ENCODE measurements around the gene MINDY4.

The MINDY4 gene

DNA sequence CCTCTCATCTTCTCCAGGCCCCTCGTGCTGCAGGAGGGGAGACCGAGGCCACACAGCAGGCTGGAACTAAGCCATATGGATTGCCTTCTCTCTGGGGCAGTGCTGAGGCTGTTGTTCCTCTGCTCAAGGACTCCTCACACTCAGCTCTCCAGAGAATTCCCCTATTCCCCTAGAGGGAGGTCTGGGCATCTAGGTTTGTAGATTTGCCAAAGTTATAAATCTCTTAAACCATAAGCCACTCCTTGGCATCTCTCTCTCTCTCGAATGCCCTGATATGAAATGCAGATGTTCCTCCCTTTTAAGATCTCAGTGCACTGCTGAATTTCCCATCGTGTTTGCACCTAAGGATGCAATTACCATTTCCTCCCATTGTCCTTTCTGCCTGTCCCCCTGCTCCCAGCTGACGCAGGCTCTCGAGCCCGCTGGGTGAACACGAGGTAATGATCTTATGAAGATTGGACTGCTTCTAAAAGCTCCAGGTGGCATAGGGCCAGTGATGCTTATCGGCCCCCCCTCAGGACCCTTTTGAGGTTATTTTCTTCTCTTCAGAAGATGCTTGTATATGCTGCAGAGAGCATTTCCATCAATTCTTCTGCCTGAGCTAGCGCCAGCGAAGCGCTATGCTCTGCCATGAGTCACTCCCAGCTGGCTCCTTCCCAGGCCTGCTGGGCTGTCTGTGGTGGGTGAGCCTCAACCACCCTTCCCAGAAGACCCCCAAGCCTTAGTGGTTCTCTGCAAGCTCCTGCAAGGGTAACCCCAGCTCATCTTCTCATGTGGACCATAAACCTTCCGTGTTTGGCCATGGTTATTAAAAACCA is 98.8 kb downstream of the MINDY4 start:
- H3K36me3 ChIP-seq (ENCODE audit: control insufficient read depth, insufficient read depth, low read length) = peaks cover 2% of the 10 kb centered on the region
- no peaks in the 10 kb centered on the region for H3K9me3 ChIP-seq (ENCODE audit: control insufficient read depth, insufficient read depth, low read length)
- no peaks in the 10 kb centered on the region for H3K4me1 ChIP-seq (ENCODE audit: control insufficient read depth, insufficient read depth, low read length)
- no peaks in the 10 kb centered on the region for H3K27me3 ChIP-seq (ENCODE audit: control insufficient read depth, insufficient read depth, low read length)
- no peak overlapping the region for H3K9ac ChIP-seq (ENCODE audit: low read depth, low read length)
- no peak overlapping the region for H3K4me3 ChIP-seq (ENCODE audit: low read depth, low read length)

DNA sequence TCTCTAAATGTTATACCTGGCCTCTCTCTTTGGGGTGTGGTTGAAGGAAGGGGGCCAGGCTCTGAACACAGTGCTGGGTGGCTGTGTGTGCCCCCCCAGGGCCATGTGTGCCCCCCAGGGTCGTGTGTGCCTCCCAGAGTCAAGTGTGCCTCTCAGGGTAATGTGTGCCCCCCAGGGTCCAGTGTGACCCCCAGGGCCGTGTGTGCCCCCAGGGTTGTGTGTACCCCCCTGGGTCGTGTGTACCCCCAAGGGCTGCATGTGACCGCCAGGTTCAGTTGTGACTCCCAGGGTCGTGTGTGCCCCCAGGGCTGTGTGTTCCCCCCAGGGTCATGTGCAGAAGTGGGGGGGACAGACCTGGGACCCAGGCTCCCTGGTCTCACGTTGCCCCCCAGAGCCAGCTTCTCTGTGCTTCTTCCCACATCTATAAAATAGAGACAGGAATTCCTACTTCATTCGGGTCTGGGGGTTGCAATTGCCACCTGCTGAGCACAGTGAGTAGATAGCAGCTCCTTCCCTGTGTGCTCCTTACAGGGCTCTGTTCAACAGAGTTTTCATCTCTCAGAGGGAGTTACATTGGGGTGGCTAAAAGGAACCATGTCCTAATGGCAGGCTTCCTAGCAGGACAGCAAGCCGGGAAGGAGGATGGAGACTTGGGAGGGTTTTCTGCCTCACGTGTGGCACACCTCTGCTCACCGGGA is 99.8 kb downstream of the MINDY4 start:
- no peaks in the 10 kb centered on the region for H3K4me1 ChIP-seq (ENCODE audit: control insufficient read depth, insufficient read depth, low read length)
- H3K36me3 ChIP-seq (ENCODE audit: control insufficient read depth, insufficient read depth, low read length) = peaks cover 2% of the 10 kb centered on the region

DNA sequence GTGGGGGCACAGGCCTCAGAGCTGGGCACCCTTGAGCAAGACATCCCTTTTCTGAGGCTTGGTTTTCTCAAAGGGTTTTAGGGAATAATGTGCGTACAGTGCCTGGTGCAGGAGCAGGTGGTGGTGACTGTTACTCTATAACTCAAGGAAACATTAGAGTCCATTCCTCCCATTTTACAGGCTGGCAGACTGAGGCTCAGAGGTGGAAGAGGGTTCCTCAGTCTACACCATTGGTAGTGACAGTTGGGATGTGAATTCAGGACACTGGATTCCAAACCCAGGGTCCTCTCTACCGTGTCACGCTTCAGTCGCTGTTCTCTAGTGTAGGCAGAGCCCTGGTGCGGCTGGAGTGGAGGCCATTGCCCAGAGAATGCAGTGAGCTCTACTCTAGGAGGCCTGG is 100.4 kb downstream of the MINDY4 start:
- Histone ChIP-seq H3K27me3 (ENCODE audit: control insufficient read depth, insufficient read depth, low read length) (no peaks in the 10 kb centered on the region), H3K9ac (ENCODE audit: low read depth, low read length) (no peak overlapping the region), H3K4me3 (ENCODE audit: low read depth, low read length) (no peak overlapping the region), H3K36me3 (ENCODE audit: control insufficient read depth, insufficient read depth, low read length) (peaks cover 2% of the 10 kb centered on the region), H3K4me1 (ENCODE audit: control insufficient read depth, insufficient read depth, low read length) (no peaks in the 10 kb centered on the region), H3K9me3 (ENCODE audit: control insufficient read depth, insufficient read depth, low read length) (no peaks in the 10 kb centered on the region)

More for the DNA sequence above, 99.8 kb downstream of the MINDY4 start:
- H3K27me3 ChIP-seq (ENCODE audit: control insufficient read depth, insufficient read depth, low read length) = no peaks in the 10 kb centered on the region
- no peaks in the 10 kb centered on the region for H3K9me3 ChIP-seq (ENCODE audit: control insufficient read depth, insufficient read depth, low read length)
- no peak overlapping the region for H3K4me3 ChIP-seq (ENCODE audit: low read depth, low read length)
- no peak overlapping the region for H3K9ac ChIP-seq (ENCODE audit: low read depth, low read length)

DNA sequence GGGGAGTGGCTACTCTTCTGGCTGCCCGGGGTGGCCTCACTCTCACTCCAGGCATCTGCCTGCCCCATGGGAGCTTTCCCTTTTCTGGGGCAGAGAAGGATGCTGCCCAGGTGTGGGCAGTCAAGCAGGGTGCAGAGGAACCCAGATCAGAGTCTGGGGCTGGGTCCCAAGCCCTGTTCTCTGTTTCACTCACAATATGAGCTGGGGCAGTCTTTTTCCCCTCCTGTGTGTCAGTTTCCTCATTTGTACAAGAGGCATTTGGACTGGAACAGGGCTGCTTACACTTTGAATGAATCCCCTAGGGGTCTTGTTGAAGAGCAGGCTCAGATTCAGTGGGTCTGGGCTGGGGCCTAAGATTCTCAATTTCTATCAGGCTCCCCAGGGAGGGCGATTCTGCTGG is 102.0 kb downstream of the MINDY4 start:
- Histone ChIP-seq H3K36me3 (ENCODE audit: control insufficient read depth, insufficient read depth, low read length) (peaks cover 2% of the 10 kb centered on the region), H3K9ac (ENCODE audit: low read depth, low read length) (no peak overlapping the region), H3K9me3 (ENCODE audit: control insufficient read depth, insufficient read depth, low read length) (no peaks in the 10 kb centered on the region), H3K4me1 (ENCODE audit: control insufficient read depth, insufficient read depth, low read length) (no peaks in the 10 kb centered on the region), H3K27me3 (ENCODE audit: control insufficient read depth, insufficient read depth, low read length) (no peaks in the 10 kb centered on the region), H3K4me3 (ENCODE audit: low read depth, low read length) (no peak overlapping the region)

DNA sequence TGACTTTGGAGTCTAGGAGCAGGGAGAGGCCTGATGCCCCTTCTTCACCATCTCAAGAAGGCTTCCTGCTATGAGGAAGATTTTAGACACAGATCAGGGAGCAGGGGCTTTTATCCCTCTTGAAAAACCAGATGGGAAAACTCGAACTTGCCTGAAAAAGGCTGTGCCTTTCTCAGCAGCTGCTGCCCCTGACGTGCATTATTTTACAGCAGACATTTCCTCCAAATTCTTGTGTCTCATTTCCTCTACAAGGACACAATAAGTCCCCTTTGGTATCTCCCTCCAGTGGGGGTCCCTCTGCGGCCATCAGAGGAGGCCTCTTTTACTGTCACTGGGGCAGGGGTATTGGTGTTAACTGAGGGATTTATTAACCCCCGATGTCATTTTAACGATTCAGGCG is 102.4 kb downstream of the MINDY4 start:
- Histone ChIP-seq H3K27me3 (ENCODE audit: control insufficient read depth, insufficient read depth, low read length) (no peaks in the 10 kb centered on the region), H3K4me1 (ENCODE audit: control insufficient read depth, insufficient read depth, low read length) (no peaks in the 10 kb centered on the region), H3K9me3 (ENCODE audit: control insufficient read depth, insufficient read depth, low read length) (no peaks in the 10 kb centered on the region), H3K9ac (ENCODE audit: low read depth, low read length) (no peak overlapping the region), H3K4me3 (ENCODE audit: low read depth, low read length) (no peak overlapping the region), H3K36me3 (ENCODE audit: control insufficient read depth, insufficient read depth, low read length) (peaks cover 2% of the 10 kb centered on the region)

DNA sequence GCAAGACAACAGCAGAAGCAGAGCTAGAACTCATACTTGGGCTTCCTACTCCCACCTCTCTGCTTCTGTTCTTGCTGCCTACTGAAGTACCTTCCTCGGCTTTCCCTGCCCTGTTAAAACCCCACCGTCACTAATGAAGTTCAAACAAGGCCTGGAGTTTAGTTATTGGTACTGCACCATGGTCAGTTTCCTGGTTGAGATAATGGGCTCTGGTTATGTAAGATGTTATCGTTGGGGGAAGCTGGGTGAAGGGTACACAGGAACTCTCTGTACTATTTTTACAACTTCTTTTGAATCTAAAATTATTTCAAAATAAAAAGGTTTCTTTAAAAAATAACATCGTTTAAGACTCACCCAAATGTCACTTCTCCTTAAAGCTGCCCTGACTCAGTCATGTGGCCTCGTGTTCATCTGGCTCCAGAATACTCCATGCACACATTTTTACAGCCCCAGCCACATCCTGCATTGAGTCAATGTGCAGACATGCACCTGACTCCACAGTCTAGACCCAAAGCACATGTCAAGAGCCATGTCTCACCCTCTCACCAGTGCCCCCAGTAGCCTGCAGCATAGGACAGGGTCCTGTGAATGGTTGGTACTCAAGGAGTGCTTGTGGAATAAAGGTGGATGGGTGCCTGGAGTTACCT is 103.6 kb downstream of the MINDY4 start:
- Histone ChIP-seq H3K9ac (ENCODE audit: low read depth, low read length) (no peak overlapping the region), H3K27me3 (ENCODE audit: control insufficient read depth, insufficient read depth, low read length) (no peaks in the 10 kb centered on the region), H3K9me3 (ENCODE audit: control insufficient read depth, insufficient read depth, low read length) (no peaks in the 10 kb centered on the region), H3K4me3 (ENCODE audit: low read depth, low read length) (no peak overlapping the region), H3K4me1 (ENCODE audit: control insufficient read depth, insufficient read depth, low read length) (peaks cover 3% of the 10 kb centered on the region), H3K36me3 (ENCODE audit: control insufficient read depth, insufficient read depth, low read length) (peaks cover 2% of the 10 kb centered on the region)

DNA sequence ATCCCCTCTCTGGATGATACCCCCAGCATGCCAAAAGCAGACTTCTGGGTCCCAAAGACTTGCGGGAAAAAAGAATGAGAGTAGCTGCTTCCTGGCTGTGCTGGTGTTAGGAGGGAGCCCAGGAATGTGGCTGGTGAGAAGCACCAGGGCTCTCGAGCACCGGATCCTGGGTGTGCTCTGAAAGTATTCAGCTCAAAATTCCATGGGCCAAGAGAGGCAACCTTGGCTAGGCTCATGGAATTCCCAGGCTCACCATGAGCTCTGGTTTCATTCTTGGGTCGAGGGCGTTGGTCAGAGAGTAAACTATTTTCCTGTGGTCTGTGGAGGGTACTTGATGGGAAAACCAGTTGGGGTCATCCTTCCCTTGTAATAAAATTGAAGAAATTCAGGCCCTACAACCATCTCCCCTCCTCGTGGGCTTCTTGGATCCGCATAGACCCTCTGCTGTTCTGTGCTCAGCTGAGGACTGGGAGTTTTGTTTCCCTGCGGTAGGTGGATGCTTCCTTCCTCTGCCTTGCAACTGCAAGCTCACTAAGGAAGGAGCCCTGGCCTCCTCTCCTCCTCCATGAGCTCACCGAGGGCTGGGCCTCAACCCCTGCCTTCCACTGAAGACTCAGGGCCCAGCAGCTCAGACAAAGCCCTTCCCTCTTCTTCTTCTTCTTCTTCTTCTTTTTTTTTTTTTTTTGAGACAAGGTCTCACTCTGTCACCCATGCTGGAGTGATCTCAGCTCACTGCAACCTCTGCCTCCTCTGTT is 106.0 kb downstream of the MINDY4 start:
- H3K36me3 ChIP-seq (ENCODE audit: control insufficient read depth, insufficient read depth, low read length) = no peaks in the 10 kb centered on the region
- H3K4me1 ChIP-seq (ENCODE audit: control insufficient read depth, insufficient read depth, low read length) = peaks cover 14% of the 10 kb centered on the region
- H3K27me3 ChIP-seq (ENCODE audit: control insufficient read depth, insufficient read depth, low read length) = no peaks in the 10 kb centered on the region
- H3K9ac ChIP-seq (ENCODE audit: low read depth, low read length) = peak overlapping the region; percentile 47
- H3K9me3 ChIP-seq (ENCODE audit: control insufficient read depth, insufficient read depth, low read length) = no peaks in the 10 kb centered on the region
- no peak overlapping the region for H3K4me3 ChIP-seq (ENCODE audit: low read depth, low read length)

DNA sequence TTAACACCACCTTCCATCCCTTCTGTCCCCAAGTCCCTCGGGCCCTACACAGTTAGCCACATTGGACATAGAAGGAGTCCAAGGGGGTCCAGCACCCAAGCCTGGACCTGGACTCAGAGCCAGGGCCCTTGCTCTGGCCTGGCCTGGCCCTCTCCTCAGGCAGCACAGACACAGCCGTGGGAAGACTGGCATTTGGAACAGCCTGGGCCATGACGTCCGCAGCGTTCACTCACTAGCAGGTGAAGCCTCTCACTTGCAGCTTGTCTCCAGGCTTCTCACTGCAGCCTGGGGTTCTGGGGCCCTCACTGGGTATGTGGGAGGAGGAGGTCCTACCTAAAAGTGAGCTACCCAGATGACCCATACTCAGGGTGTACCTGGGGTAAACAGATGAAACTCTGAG is 106.8 kb downstream of the MINDY4 start:
- H3K9me3 ChIP-seq (ENCODE audit: control insufficient read depth, insufficient read depth, low read length) = no peaks in the 10 kb centered on the region
- no peaks in the 10 kb centered on the region for H3K27me3 ChIP-seq (ENCODE audit: control insufficient read depth, insufficient read depth, low read length)

DNA sequence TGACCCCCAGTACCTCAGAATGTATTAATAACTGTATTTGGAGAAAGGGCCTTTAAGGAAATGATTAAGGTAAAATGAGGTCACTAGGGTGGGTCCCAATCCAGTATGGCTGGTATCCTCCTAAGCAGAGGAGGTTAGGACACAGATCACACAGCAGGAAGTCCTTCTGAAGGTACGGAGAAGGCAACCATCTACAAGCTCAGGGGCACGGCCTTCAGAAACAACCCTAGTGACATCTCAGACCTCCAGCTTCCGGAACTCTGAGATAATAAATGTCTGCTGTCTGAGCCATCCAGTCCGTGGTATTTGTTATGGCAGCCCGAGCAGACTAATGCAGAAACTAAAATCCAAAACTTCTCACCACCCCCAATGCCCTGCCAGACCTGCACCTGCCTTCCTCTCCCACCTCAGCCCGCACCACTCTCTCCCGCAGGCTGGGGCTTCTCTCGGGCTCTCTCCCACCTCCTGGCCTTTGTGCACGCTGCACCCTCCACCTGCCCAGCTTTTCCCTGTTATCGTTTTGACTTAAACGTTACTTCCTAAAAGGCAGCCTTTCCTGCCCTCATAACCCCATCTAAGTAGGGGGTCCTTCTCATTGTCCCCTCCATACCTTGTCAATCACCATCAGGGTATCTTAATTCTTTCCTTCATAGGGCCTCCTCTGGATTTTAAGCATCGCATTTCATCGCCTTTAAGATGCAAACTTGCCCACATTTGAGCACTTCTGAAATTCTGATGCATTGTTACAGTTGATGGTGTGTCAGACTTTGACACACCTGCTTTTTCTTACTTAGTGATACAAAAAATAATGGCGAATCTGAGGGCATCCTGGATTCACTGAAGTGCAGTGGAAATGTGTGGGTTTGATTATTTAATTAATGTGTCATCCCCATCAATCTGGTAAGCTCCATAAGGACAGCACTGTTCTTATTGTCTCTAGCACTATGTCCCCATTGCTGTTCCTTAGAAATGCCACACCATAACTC is 108.2 kb downstream of the MINDY4 start:
- H3K36me3 ChIP-seq (ENCODE audit: control insufficient read depth, insufficient read depth, low read length) = no peaks in the 10 kb centered on the region
- no peak overlapping the region for H3K4me3 ChIP-seq (ENCODE audit: low read depth, low read length)
- H3K27me3 ChIP-seq (ENCODE audit: control insufficient read depth, insufficient read depth, low read length) = no peaks in the 10 kb centered on the region
- peaks cover 14% of the 10 kb centered on the region for H3K4me1 ChIP-seq (ENCODE audit: control insufficient read depth, insufficient read depth, low read length)
- no peaks in the 10 kb centered on the region for H3K9me3 ChIP-seq (ENCODE audit: control insufficient read depth, insufficient read depth, low read length)
- H3K9ac ChIP-seq (ENCODE audit: low read depth, low read length) = no peak overlapping the region

More for the DNA sequence above, 106.8 kb downstream of the MINDY4 start:
- no peak overlapping the region for H3K4me3 ChIP-seq (ENCODE audit: low read depth, low read length)
- no peaks in the 10 kb centered on the region for H3K36me3 ChIP-seq (ENCODE audit: control insufficient read depth, insufficient read depth, low read length)
- peaks cover 14% of the 10 kb centered on the region for H3K4me1 ChIP-seq (ENCODE audit: control insufficient read depth, insufficient read depth, low read length)
- H3K9ac ChIP-seq (ENCODE audit: low read depth, low read length) = no peak overlapping the region

DNA sequence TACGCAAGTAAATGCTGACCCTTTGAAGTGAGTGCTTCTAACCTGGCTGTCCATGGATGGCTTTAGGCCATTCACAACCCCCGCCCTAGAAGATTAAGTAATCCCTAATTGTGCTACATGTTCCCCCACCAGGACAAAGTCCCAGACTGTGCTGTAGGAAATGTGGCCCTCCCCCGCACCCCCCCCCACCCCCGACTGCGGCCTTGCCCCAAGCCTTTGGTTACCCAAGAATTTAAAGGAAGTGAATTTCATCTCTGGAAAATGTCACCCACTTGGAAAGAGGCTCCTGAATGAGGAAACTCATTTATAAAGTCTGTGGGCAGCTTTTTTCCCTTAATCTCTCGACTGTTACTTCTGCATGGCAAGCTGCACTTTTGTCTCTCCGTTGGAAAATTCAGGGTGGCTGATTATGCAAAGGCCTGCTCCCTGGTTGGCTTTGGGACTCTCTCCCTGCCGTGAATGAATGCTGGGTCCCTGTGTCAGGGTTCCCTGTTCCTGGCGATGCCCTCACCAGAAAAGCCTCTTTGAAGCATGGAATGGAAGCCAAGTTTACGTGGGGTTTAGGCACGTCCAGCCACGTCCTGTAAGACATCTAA is 109.0 kb downstream of the MINDY4 start:
- Histone ChIP-seq H3K4me1 (ENCODE audit: control insufficient read depth, insufficient read depth, low read length) (peaks cover 14% of the 10 kb centered on the region), H3K4me3 (ENCODE audit: low read depth, low read length) (no peak overlapping the region), H3K9me3 (ENCODE audit: control insufficient read depth, insufficient read depth, low read length) (no peaks in the 10 kb centered on the region), H3K9ac (ENCODE audit: low read depth, low read length) (no peak overlapping the region), H3K27me3 (ENCODE audit: control insufficient read depth, insufficient read depth, low read length) (no peaks in the 10 kb centered on the region), H3K36me3 (ENCODE audit: control insufficient read depth, insufficient read depth, low read length) (no peaks in the 10 kb centered on the region)

Measured in iPS-15b (cell line).